ENCODE measurements around the gene MAD1L1.

MAD1L1 gene

GRCh38 chr7:1893036-1893435 lies 339.7 kb downstream of the MAD1L1 start:
- no peak overlapping the region for H3K27ac ChIP-seq (ENCODE audit: extremely low read depth, low read depth, low read length)
- H3K36me3 ChIP-seq (ENCODE audit: control insufficient read depth in 2 of 2, insufficient read depth in 1 of 2, low read length in 2 of 2) = peaks cover 0 to 9% of the 10 kb centered on the region in 2 experiments; a peak in 2 of 3 replicates
- TF ChIP-seq ZNF529 (tag by site-specific recombination; IDR thresholded peaks at IDR 0.05; ENCODE audit: insufficient replicate concordance) (no peak), ZNF24 (tag by site-specific recombination; IDR thresholded peaks at IDR 0.05) (no peak), ZNF518A (tag by site-specific recombination; conservative IDR thresholded peaks at IDR 0.05; ENCODE audit: low read depth) (no peak), TCF7L2 (IDR thresholded peaks at IDR 0.05; ENCODE audit: borderline replicate concordance, low read depth, low read length) (no peak), HOXA7 (CRISPR knock-in tag; IDR thresholded peaks at IDR 0.05; ENCODE audit: borderline replicate concordance) (no peak), SCRT2 (tag by site-specific recombination; IDR thresholded peaks at IDR 0.05) (no peak)
- ChIA-PET CTCF (no interaction called here), POLR2A (no interaction called here)
- H3K9me3 ChIP-seq (ENCODE audit: control insufficient read depth, insufficient read depth, low read depth, low read length) = no peaks in the 10 kb centered on the region
- H3K4me1 ChIP-seq (ENCODE audit: control insufficient read depth, insufficient read depth, low read length) = no peaks in the 10 kb centered on the region
- H3K4me3 ChIP-seq (ENCODE audit: low read depth, low read length) = no peak overlapping the region

GRCh38 chr7:1892011-1892965 lies 340.5 kb downstream of the MAD1L1 start:
- peaks cover 0 to 16% of the 10 kb centered on the region in 2 experiments; a peak in 2 of 3 replicates for H3K36me3 ChIP-seq (ENCODE audit: control insufficient read depth in 2 of 2, insufficient read depth in 1 of 2, low read length in 2 of 2)
- no peaks in the 10 kb centered on the region for H3K9me3 ChIP-seq (ENCODE audit: control insufficient read depth, insufficient read depth, low read depth, low read length)
- H3K4me3 ChIP-seq (ENCODE audit: low read depth, low read length) = no peak overlapping the region
- no peaks in the 10 kb centered on the region for H3K4me1 ChIP-seq (ENCODE audit: control insufficient read depth, insufficient read depth, low read length)
- POLR2A ChIA-PET = no interaction called here
- no peak for TF ChIP-seq KLF9 (tag by site-specific recombination; IDR thresholded peaks at IDR 0.05; ENCODE audit: low read depth)
- no peak for TF ChIP-seq GLI2 (tag by site-specific recombination; IDR thresholded peaks at IDR 0.05; ENCODE audit: borderline replicate concordance, low read depth)
- no peak for TF ChIP-seq ZNF133 (tag by site-specific recombination; IDR thresholded peaks at IDR 0.05)
- no peak for TF ChIP-seq ZNF548 (tag by site-specific recombination; IDR thresholded peaks at IDR 0.05)
- no peak for TF ChIP-seq GLIS1 (tag by site-specific recombination; IDR thresholded peaks at IDR 0.05)
- no peak for TF ChIP-seq ZNF416 (tag by site-specific recombination; IDR thresholded peaks at IDR 0.05)
- no peak for TF ChIP-seq CTCF (tag by site-specific recombination; IDR thresholded peaks at IDR 0.05)
- no peak for TF ChIP-seq ZNF157 (tag by site-specific recombination; IDR thresholded peaks at IDR 0.05)
- TF ChIP-seq, protein P1, sequence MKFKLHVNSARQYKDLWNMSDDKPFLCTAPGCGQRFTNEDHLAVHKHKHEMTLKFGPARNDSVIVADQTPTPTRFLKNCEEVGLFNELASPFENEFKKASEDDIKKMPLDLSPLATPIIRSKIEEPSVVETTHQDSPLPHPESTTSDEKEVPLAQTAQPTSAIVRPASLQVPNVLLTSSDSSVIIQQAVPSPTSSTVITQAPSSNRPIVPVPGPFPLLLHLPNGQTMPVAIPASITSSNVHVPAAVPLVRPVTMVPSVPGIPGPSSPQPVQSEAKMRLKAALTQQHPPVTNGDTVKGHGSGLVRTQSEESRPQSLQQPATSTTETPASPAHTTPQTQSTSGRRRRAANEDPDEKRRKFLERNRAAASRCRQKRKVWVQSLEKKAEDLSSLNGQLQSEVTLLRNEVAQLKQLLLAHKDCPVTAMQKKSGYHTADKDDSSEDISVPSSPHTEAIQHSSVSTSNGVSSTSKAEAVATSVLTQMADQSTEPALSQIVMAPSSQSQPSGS (tag by site-specific recombination; IDR thresholded peaks at IDR 0.05; ENCODE audit: low read depth) = no peak
- no peak for TF ChIP-seq ZBTB20 (tag by site-specific recombination; IDR thresholded peaks at IDR 0.05)
- TF ChIP-seq BCL6B (tag by site-specific recombination; IDR thresholded peaks at IDR 0.05) = no peak
- TF ChIP-seq BCL11B (tag by site-specific recombination; IDR thresholded peaks at IDR 0.05; ENCODE audit: low read depth) = no peak
- no peak for TF ChIP-seq MZF1 (tag by site-specific recombination; IDR thresholded peaks at IDR 0.05; ENCODE audit: borderline replicate concordance)
- TF ChIP-seq ZNF223 (tag by site-specific recombination; IDR thresholded peaks at IDR 0.05) = no peak
- TF ChIP-seq ZNF214 (tag by site-specific recombination; IDR thresholded peaks at IDR 0.05; ENCODE audit: borderline replicate concordance) = no peak
- H3K27ac ChIP-seq (ENCODE audit: extremely low read depth, low read depth, low read length) = no peak overlapping the region
- CTCF ChIA-PET = no interaction called here

Data from HEK293 (cell line).